GM21619 (cell line): ENCODE measurements around the gene EFEMP1.
A peak's percentile ranks its signal among the peaks of the same experiment; 100 is the strongest.

Experiments
- ATAC-seq: cut with Tn5 transposase; IDR thresholded peaks from one replicate; pipeline ENCODE4 v1.9.1; 2021; ENCODE audit not compliant: unreplicated experiment

The EFEMP1 gene

DNA sequence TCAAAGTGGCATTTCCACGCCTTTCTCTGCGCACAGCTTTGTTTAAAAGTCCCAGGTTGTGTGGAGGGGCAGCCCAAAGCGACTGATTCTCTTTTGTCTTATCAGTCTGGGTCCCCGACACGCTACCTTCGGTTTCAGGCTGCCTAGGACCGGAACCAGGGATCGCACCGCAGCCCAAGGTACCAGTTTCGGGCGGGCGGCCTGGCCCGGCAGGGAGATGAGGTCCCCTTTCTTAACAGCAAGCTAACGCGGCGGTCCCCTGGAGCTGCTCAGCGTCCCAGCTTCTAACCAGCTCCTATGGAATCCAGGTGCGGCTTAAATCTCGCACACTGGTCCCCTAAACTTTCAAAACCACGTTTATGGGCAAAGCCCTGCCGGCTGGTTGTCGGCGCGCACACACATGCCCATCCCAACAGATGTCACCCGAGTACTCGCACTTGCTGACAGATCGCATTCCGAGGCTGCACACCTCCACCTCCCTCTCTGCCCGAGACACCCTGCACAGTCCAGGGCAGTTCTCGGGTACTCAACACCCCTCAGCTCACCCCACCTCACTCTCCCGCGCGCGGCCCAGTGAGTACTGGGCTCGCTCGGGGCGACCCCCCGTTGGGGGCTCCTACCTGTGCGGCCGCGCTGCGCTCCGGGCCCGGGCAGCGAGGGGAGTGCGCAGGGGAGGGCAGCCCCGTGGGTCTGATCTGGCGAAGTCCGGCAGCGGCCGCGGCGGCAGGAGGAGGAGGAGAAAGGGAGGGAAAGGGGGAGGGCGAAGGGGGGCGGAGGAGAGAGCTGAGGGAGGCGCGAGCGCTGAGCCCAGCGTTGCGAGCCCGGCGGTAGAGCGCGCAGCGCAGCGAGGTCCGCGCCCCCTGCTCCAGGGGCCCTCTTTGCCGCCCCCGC is at the start of gene EFEMP1:
EFEMP1 (minus strand) TSS at position 692 of the 891 bp plus-strand sequence. CDS start 1,342 bp downstream, outside the sequence.
- ATAC-seq = no peak

- no peak for ATAC-seq
Measured at GRCh38 chr2:55970500-55970899, 46.9 kb upstream of the EFEMP1 start.

- no peak for ATAC-seq
Measured at GRCh38 chr2:55968941-55969340, 45.4 kb upstream of the EFEMP1 start.

DNA sequence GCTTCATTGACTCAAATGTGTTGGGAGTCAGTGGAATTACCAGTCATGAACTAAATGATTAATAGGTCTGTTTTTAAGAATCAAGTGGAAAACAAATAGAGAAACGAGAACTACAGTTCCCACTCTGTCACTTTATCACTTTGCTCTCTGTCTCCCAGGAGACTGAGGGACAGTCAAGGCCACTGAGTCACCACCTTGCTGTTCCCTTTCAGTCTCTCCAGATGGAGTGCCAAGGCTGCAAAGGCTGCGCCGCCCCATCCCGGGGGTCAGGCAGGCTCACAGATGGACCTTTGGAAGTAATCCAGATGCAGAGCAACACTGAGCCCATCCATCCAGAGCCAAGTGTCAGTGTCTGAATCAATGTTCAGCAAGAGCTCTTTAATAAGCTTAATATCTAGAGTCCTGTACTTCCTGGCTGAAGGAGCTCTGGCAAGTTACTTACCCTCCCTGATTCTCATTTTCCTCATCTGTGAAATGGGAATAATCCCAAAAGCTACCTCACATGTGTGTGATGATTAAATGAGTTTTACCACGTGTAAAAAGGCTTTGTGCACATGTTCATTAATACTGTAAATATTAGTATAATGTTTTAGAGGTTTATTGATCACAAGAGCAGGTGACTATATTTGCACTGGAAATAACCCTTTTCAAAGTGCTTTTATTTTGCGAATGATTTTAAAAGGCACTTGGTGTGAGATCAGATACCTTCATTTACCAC is 43.0 kb upstream of the EFEMP1 start:
- ATAC-seq = no peak

- ATAC-seq = no peak
Measured at GRCh38 chr2:55965966-55966365, 42.4 kb upstream of the EFEMP1 start.

GRCh38 chr2:55965276-55965675 is 41.7 kb upstream of the EFEMP1 start:
- no peak for ATAC-seq

- ATAC-seq = no peak
Measured at GRCh38 chr2:55962915-55963314, 39.3 kb upstream of the EFEMP1 start.

DNA sequence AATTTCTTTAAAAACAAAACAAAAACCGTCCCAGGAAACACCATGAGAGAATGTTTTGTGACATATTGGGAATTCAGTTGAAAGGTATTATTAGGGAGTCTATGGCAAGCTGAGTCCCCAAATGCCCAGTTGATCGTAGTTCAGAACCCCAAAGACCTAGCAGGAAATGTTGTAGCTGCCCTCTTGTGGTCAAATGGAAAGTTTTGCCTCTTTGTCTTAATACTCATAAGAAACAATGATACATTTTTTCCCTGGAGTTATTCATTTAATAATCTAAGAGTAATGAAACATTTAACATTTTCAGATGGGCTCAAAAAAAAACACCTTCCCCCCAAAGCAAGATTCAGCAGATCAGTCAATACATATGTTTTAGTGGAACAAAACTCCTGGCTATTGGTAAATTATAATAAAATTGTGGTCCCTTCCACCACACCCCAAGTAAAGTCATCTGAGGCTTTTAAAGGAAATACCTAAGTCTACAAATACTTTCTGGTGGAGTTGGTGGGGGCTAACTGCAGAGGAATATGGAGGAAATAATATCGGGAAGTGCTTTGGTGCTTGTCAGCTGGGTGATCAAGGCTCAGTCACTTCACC is 37.8 kb upstream of the EFEMP1 start:
- peak; percentile 58 for ATAC-seq

GRCh38 chr2:55958756-55959155 is 35.2 kb upstream of the EFEMP1 start:
- ATAC-seq = no peak

DNA sequence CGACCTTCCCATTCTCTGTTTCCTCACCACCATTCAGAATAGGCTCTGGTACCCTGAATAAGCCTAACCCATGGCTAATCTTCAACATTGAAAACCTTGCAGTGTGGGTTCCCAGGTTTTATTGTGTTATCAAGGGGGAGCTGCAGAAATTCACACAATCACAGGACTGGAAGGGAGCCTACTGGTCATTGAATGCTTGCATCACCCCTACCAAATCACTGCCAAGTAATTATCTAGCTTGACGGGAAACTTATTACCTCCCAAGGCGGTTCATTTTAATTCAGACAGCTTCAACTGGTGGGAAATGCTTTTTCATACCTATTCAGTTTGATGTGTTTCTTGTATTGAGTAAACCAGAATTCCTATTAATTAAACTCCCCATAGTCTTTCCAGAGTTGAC is 33.6 kb upstream of the EFEMP1 start:
- no peak for ATAC-seq

GRCh38 chr2:55954306-55955035 is 30.9 kb upstream of the EFEMP1 start:
- ATAC-seq = no peak

- no peak for ATAC-seq
Measured at GRCh38 chr2:55952415-55952814, 28.8 kb upstream of the EFEMP1 start.

DNA sequence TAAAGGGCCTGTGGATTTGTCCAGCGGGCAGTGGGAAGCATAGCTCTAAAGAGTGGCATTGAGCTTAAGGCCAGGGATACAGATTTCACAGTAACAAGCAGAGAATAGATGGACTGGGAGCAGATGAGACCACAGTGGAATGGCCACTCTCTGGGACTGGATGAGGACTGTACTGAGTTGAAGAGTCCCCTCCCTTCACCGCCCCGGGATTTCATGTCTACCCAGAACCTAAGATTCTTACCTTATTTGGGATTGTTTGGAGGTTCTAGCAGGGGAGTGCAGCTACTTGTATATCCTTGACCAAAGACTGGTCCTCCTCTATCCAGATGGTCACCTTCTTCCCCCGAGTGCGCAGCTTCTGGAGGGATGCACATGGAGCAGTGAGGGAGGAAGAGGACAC is 28.0 kb upstream of the EFEMP1 start:
- ATAC-seq = no peak

- ATAC-seq = no peak
Measured at GRCh38 chr2:55949613-55950012, 26.0 kb upstream of the EFEMP1 start.

DNA sequence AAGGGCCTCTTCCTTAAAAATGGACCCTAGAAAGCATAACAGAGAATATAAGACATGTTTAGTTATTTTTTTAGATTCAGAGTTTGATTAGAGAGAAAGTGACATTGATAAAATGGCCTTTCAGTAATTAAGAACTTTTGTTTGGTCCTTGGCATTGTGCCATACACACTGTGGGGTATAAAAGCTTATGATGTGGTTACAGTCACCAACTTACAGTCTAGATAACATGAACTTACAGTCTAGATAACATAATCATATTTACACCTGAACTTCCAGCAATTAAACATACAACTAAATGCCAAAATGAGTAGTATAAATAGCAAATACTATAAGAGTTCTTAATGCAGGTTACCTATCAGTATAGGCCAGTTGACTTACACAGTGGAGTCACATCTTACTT is 25.6 kb upstream of the EFEMP1 start:
- ATAC-seq = no peak

DNA sequence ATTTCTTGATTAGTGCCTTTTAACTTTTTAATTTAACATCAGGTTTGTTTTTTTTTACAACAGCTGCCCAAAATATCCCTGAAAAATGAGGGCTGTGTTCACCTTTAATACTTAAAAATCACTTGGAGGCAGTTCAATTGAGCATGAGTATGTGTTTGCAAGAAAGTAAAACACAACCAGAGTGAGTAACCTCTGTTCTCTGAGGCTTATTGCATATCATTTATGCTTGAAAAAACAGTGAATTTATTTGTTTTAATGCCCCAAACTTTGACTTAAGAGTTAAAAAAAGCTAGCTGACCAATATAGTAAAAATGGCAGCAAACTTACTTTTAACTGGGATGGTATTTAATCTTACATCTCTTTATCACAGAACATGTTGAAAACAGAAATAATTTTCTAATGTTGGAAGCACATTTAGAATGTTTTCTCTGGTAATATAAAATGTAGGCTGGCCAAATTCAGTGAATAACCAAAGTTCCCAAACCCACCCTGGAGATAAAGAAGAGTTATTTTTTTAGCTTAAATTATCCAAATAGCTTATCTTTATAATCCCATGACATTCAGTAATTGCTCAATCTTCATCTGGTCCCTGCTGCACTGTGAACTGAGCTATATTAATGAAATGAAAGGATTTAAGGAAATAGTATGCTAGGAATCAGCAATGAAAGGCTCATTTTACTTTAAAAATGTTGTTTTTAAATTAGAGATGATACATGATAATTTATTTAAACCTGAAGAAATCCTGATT is 24.8 kb upstream of the EFEMP1 start:
- ATAC-seq = no peak

- no peak for ATAC-seq
Measured at GRCh38 chr2:55947752-55948151, 24.2 kb upstream of the EFEMP1 start.

DNA sequence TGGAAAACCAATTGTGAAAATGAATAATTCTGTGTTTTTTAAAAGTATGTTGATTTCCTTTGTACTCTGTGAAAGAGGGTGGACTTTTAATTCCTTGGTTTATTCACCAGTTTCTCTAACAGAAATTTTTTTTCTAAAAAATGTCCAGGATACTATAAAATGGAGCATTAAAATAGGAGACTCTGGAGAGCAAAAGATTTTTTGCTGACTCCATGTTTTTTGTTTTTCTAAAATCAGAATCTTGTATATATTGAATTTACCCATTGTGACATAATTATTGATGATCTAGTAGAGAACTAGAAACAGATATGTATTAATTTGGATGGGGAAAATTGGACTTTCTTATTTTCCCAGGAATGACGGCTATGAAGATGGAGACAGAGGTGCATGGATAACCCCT is 23.2 kb upstream of the EFEMP1 start:
- no peak for ATAC-seq

DNA sequence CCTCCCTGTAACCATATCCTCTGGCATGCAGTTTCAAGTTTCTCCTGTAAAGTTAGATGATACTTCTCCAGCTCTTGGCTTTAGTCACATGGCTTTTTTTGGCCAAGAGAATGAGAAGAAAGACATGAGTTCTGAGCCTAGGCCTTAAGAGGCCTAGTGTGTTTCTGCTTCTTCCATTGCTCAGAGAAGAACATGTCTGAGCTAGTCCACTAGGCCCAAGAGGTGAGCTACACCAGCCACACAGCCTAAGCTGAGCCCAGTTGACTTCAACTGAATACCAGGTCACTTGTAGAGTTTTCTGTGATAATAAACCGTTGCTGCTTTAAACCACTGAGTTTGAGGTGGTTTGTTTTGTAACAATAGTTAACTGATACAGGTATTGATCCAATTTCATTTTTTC is 19.9 kb upstream of the EFEMP1 start:
- ATAC-seq = no peak

DNA sequence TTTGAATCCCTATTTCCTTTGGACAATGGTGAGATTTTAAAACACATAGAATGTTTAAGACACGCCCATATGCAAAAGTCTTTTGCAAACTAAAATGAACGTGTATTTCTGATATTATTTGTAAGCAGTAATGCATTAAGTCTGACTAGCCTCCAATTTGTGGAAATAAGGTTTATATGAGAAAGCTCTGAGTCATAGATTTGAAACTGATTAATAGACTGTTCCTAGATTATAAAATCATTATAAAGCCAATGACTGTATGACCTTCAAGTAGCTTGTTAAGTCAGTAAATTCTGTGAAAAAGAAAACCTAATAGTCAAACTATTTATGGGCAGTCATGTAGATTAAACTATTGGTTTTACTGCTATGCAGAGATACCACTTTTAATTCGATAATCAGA is 12.8 kb upstream of the EFEMP1 start:
- ATAC-seq = no peak

DNA sequence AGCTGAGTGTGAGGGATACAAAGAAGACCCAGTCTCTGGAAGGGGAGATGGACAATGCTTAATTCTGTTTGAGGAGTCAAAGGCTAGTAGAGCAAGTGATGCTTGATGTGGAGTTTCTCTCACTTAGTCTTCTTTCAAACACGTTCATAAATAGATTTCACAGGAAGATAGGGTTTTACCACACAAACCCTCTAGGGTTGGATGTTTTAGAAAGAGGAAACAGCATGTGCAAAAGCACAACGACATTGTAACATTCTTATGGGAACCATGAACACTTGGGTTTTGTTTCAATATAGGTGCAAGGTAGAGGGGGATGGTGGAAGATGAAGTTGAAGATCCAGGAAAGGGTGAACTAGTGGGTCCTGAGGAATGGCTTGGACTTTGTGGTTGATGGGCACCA is 10.8 kb upstream of the EFEMP1 start:
- no peak for ATAC-seq
